ENCODE measurements around the gene DSC2.

The DSC2 gene

GRCh38 chr18:31049189-31049588 lies 53.0 kb downstream of the DSC2 start:
- Histone ChIP-seq H3K36me3 (ENCODE audit: control insufficient read depth in 2 of 2, insufficient read depth in 2 of 2, low read length in 2 of 2) (no peaks in the 10 kb centered on the region), H3K4me1 (ENCODE audit: control insufficient read depth in 2 of 2, insufficient read depth in 2 of 2, low read length in 2 of 2) (no peaks in the 10 kb centered on the region), H3K27ac (ENCODE audit: low read depth in 2 of 2, low read length in 2 of 2) (no peak overlapping the region)

DNA sequence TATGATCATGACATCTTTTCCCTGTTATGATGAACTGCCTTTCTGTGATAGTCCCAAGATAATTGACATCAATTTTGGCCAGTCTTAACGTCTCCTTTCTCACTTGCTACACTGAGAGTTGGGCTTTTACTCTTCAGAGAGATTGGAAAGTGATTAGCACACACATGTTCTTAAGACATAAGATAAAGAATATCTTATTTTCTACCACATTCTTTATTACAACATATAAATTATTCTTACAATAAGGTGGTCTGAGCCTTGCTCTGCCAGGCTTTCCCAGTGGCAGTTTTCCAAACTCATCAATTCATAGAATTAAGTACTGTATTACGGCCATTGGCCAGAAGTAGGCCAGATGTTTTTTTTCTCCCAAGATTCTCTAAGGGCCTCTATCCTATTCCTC lies 54.0 kb downstream of the DSC2 start:
- no peak overlapping the region for H3K9ac ChIP-seq (ENCODE audit: low read depth in 1 of 2, low read length in 2 of 2)
- no peak overlapping the region for H3K27ac ChIP-seq (ENCODE audit: low read depth in 2 of 2, low read length in 2 of 2)
- no peaks in the 10 kb centered on the region for H3K4me1 ChIP-seq (ENCODE audit: control insufficient read depth in 2 of 2, insufficient read depth in 2 of 2, low read length in 2 of 2)
- no peaks in the 10 kb centered on the region for H3K36me3 ChIP-seq (ENCODE audit: control insufficient read depth in 2 of 2, insufficient read depth in 2 of 2, low read length in 2 of 2)
- H3K9me3 ChIP-seq (ENCODE audit: control insufficient read depth in 2 of 2, low read length in 2 of 2), result no peaks in the 10 kb centered on the region
- H3K27me3 ChIP-seq (ENCODE audit: control insufficient read depth in 2 of 2, insufficient read depth in 2 of 2, low read length in 2 of 2), result peaks cover 9 to 12% of the 10 kb centered on the region in 2 donors
- no peak overlapping the region for H3K4me3 ChIP-seq (ENCODE audit: low read length in 2 of 2)

More at GRCh38 chr18:31049189-31049588, 53.0 kb downstream of the DSC2 start:
- H3K4me3 ChIP-seq (ENCODE audit: low read length in 2 of 2), result no peak overlapping the region
- no peak overlapping the region for H3K9ac ChIP-seq (ENCODE audit: low read depth in 1 of 2, low read length in 2 of 2)
- no peaks in the 10 kb centered on the region for H3K9me3 ChIP-seq (ENCODE audit: control insufficient read depth in 2 of 2, low read length in 2 of 2)
- peaks cover 2 to 5% of the 10 kb centered on the region in 2 donors for H3K27me3 ChIP-seq (ENCODE audit: control insufficient read depth in 2 of 2, insufficient read depth in 2 of 2, low read length in 2 of 2)

DNA sequence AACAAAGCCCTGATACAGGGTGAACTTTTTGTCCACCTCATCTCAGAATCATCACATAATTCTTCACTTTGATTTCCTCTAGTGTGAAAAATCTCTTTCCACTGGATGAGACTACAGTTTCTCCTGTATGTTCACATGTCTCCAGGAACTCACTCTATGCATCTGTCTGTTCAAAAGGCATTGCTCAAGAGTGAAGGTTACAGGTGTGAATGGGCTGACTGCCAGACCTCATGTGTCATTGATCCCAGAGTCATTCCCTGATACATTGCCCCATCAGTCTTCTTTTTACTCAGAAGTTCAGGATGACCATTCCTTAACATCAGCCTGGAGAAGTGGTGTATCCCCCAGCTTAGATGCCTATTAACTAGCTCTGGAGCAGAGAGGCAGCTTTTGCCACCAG lies 55.3 kb downstream of the DSC2 start:
- no peak overlapping the region for H3K9ac ChIP-seq (ENCODE audit: low read depth in 1 of 2, low read length in 2 of 2)
- H3K36me3 ChIP-seq (ENCODE audit: control insufficient read depth in 2 of 2, insufficient read depth in 2 of 2, low read length in 2 of 2), result no peaks in the 10 kb centered on the region
- no peak overlapping the region for H3K27ac ChIP-seq (ENCODE audit: low read depth in 2 of 2, low read length in 2 of 2)
- H3K27me3 ChIP-seq (ENCODE audit: control insufficient read depth in 2 of 2, insufficient read depth in 2 of 2, low read length in 2 of 2), result peaks cover 19 to 22% of the 10 kb centered on the region in 2 donors
- H3K4me1 ChIP-seq (ENCODE audit: control insufficient read depth in 2 of 2, insufficient read depth in 2 of 2, low read length in 2 of 2), result peaks cover 5 to 9% of the 10 kb centered on the region in 2 donors
- H3K4me3 ChIP-seq (ENCODE audit: low read length in 2 of 2), result no peak overlapping the region
- no peaks in the 10 kb centered on the region for H3K9me3 ChIP-seq (ENCODE audit: control insufficient read depth in 2 of 2, low read length in 2 of 2)

GRCh38 chr18:31045599-31045998 lies 56.6 kb downstream of the DSC2 start:
- peaks cover 12 to 16% of the 10 kb centered on the region in 2 donors for H3K4me1 ChIP-seq (ENCODE audit: control insufficient read depth in 2 of 2, insufficient read depth in 2 of 2, low read length in 2 of 2)
- H3K27ac ChIP-seq (ENCODE audit: low read depth in 2 of 2, low read length in 2 of 2), result no peak overlapping the region
- H3K9me3 ChIP-seq (ENCODE audit: control insufficient read depth in 2 of 2, low read length in 2 of 2), result no peaks in the 10 kb centered on the region
- no peaks in the 10 kb centered on the region for H3K36me3 ChIP-seq (ENCODE audit: control insufficient read depth in 2 of 2, insufficient read depth in 2 of 2, low read length in 2 of 2)
- peaks cover 29 to 35% of the 10 kb centered on the region in 2 donors for H3K27me3 ChIP-seq (ENCODE audit: control insufficient read depth in 2 of 2, insufficient read depth in 2 of 2, low read length in 2 of 2)
- no peak overlapping the region for H3K9ac ChIP-seq (ENCODE audit: low read depth in 1 of 2, low read length in 2 of 2)
- no peak overlapping the region for H3K4me3 ChIP-seq (ENCODE audit: low read length in 2 of 2)

- no peak overlapping the region for H3K4me3 ChIP-seq (ENCODE audit: low read length in 2 of 2)
- no peaks in the 10 kb centered on the region for H3K9me3 ChIP-seq (ENCODE audit: control insufficient read depth in 2 of 2, low read length in 2 of 2)
- H3K36me3 ChIP-seq (ENCODE audit: control insufficient read depth in 2 of 2, insufficient read depth in 2 of 2, low read length in 2 of 2), result no peaks in the 10 kb centered on the region
- no peak overlapping the region for H3K27ac ChIP-seq (ENCODE audit: low read depth in 2 of 2, low read length in 2 of 2)
- H3K9ac ChIP-seq (ENCODE audit: low read depth in 1 of 2, low read length in 2 of 2), result no peak overlapping the region
- peaks cover 33 to 42% of the 10 kb centered on the region in 2 donors for H3K27me3 ChIP-seq (ENCODE audit: control insufficient read depth in 2 of 2, insufficient read depth in 2 of 2, low read length in 2 of 2)
- peaks cover 12 to 16% of the 10 kb centered on the region in 2 donors for H3K4me1 ChIP-seq (ENCODE audit: control insufficient read depth in 2 of 2, insufficient read depth in 2 of 2, low read length in 2 of 2)
Observed at GRCh38 chr18:31044926-31045325, 57.3 kb downstream of the DSC2 start.

GRCh38 chr18:31043709-31044108 lies 58.5 kb downstream of the DSC2 start:
- H3K27me3 ChIP-seq (ENCODE audit: control insufficient read depth in 2 of 2, insufficient read depth in 2 of 2, low read length in 2 of 2), result peaks cover 40 to 49% of the 10 kb centered on the region in 2 donors
- no peak overlapping the region for H3K27ac ChIP-seq (ENCODE audit: low read depth in 2 of 2, low read length in 2 of 2)

DNA sequence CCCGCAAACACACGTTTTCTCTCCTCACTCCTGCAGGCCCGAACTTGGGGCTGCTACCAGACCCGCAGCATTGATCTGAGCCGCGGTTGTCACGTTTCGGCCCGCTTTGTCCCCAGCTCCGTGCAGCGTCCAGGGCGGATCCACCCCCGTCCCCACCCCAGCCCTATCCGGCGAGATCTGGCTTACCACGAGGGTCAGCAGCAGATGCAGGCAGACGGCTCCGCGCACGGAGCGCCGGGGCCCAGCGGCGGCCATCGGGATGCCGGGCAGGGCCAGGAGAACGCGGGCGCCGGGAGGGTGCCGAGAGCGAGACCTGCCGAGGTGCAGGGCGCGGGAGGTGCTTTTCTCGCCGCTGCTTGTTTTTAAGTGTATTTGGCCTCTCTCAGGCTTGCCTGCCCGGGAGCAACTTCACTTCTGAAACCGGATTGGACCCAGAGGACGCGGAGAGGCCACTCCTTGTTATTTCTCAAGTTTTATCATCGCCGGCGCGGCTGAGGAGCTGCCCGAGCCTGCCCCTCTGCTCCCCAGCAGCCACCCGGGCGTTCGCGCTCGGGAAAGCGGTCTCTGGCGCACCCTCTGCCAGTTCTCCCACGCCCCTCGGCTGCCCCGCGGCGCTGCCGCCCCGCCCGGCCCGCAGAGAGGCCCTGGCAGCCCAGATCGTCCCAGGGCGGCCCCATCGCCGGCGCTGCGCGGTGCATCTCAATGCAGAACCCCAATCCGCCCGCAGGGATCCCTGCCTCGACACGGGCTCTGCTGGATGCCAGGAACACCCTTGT lies 59.6 kb downstream of the DSC2 start, which contains the start of gene DSC3:
Gene DSC3 (minus strand): TSS at position 337 of the 776 bp plus-strand sequence. CDS start 82 bp downstream, at position 255.
- Histone ChIP-seq H3K27me3 (ENCODE audit: control insufficient read depth in 2 of 2, insufficient read depth in 2 of 2, low read length in 2 of 2) (peaks cover 42 to 49% of the 10 kb centered on the region in 2 donors), H3K4me3 (ENCODE audit: low read length in 2 of 2) (peak within 1 kb of the TSS; percentile 50 to 56), H3K27ac (ENCODE audit: low read depth in 2 of 2, low read length in 2 of 2) (no peak within 1 kb of the TSS), H3K9me3 (ENCODE audit: control insufficient read depth in 2 of 2, low read length in 2 of 2) (no peaks in the 10 kb centered on the region), H3K4me1 (ENCODE audit: control insufficient read depth in 2 of 2, insufficient read depth in 2 of 2, low read length in 2 of 2) (peaks cover 12 to 16% of the 10 kb centered on the region in 2 donors), H3K36me3 (ENCODE audit: control insufficient read depth in 2 of 2, insufficient read depth in 2 of 2, low read length in 2 of 2) (no peaks in the 10 kb centered on the region), H3K9ac (ENCODE audit: low read depth in 1 of 2, low read length in 2 of 2) (peak within 1 kb of the TSS in 1 of 2 donors; percentile 9)

More at GRCh38 chr18:31043709-31044108, 58.5 kb downstream of the DSC2 start:
- H3K4me1 ChIP-seq (ENCODE audit: control insufficient read depth in 2 of 2, insufficient read depth in 2 of 2, low read length in 2 of 2), result peaks cover 12 to 16% of the 10 kb centered on the region in 2 donors
- H3K4me3 ChIP-seq (ENCODE audit: low read length in 2 of 2), result no peak overlapping the region
- no peaks in the 10 kb centered on the region for H3K9me3 ChIP-seq (ENCODE audit: control insufficient read depth in 2 of 2, low read length in 2 of 2)
- no peaks in the 10 kb centered on the region for H3K36me3 ChIP-seq (ENCODE audit: control insufficient read depth in 2 of 2, insufficient read depth in 2 of 2, low read length in 2 of 2)
- no peak overlapping the region for H3K9ac ChIP-seq (ENCODE audit: low read depth in 1 of 2, low read length in 2 of 2)

- Histone ChIP-seq H3K36me3 (ENCODE audit: control insufficient read depth in 2 of 2, insufficient read depth in 2 of 2, low read length in 2 of 2) (no peaks in the 10 kb centered on the region), H3K4me3 (ENCODE audit: low read length in 2 of 2) (peak overlapping the region; percentile 50 to 56), H3K4me1 (ENCODE audit: control insufficient read depth in 2 of 2, insufficient read depth in 2 of 2, low read length in 2 of 2) (peaks cover 12 to 16% of the 10 kb centered on the region in 2 donors), H3K9ac (ENCODE audit: low read depth in 1 of 2, low read length in 2 of 2) (no peak overlapping the region), H3K27ac (ENCODE audit: low read depth in 2 of 2, low read length in 2 of 2) (no peak overlapping the region), H3K27me3 (ENCODE audit: control insufficient read depth in 2 of 2, insufficient read depth in 2 of 2, low read length in 2 of 2) (peaks cover 42 to 49% of the 10 kb centered on the region in 2 donors), H3K9me3 (ENCODE audit: control insufficient read depth in 2 of 2, low read length in 2 of 2) (no peaks in the 10 kb centered on the region)
Observed at GRCh38 chr18:31042084-31042405, 60.2 kb downstream of the DSC2 start.

- Histone ChIP-seq H3K4me1 (ENCODE audit: control insufficient read depth in 2 of 2, insufficient read depth in 2 of 2, low read length in 2 of 2) (peaks cover 12 to 16% of the 10 kb centered on the region in 2 donors), H3K9me3 (ENCODE audit: control insufficient read depth in 2 of 2, low read length in 2 of 2) (no peaks in the 10 kb centered on the region), H3K36me3 (ENCODE audit: control insufficient read depth in 2 of 2, insufficient read depth in 2 of 2, low read length in 2 of 2) (no peaks in the 10 kb centered on the region), H3K4me3 (ENCODE audit: low read length in 2 of 2) (peak overlapping the region; percentile 15 to 38), H3K9ac (ENCODE audit: low read depth in 1 of 2, low read length in 2 of 2) (no peak overlapping the region), H3K27me3 (ENCODE audit: control insufficient read depth in 2 of 2, insufficient read depth in 2 of 2, low read length in 2 of 2) (peaks cover 42 to 49% of the 10 kb centered on the region in 2 donors), H3K27ac (ENCODE audit: low read depth in 2 of 2, low read length in 2 of 2) (no peak overlapping the region)
Observed at GRCh38 chr18:31041271-31042083, 60.7 kb downstream of the DSC2 start.

Measured in mucosa of rectum (tissue), 2 donors.